GM12865 (cell line): ENCODE measurements around the gene MAEL.
A peak's percentile ranks its signal among the peaks of the same experiment; 100 is the strongest.

Experiments used
- DNase-seq: peaks from one replicate; pipeline ENCODE4 v3.0.0; 2010; ENCODE audit warnings: low read depth
- H3K4me3 ChIP-seq: 2 replicates; pipeline ENCODE4 v1.5.1; 2011; ENCODE audit warnings: mild to moderate bottlenecking, low read depth, low read length, control low read depth
- CTCF ChIP-seq: IDR thresholded peaks from 2 replicates; pipeline ENCODE4 v1.5.1; 2011; ENCODE audit warnings: low read length, control low read depth, low read depth, inconsistent platforms; ENCODE audit not compliant: insufficient read depth; ENCODE audit errors: missing control alignments

The MAEL gene

GRCh38 chr1:167060141-167061072 lies 71.3 kb downstream of the MAEL start:
- TF ChIP-seq CTCF, result peak; percentile 23
- H3K4me3 ChIP-seq, result no peak overlapping the region
- DNase-seq, result no peak

- no peak for TF ChIP-seq CTCF
- no peak for DNase-seq
- H3K4me3 ChIP-seq, result no peak overlapping the region
Observed at GRCh38 chr1:167061073-167061464, 72.0 kb downstream of the MAEL start.

GRCh38 chr1:167064621-167065020 lies 75.5 kb downstream of the MAEL start:
- no peak for DNase-seq
- no peak for TF ChIP-seq CTCF
- no peak overlapping the region for H3K4me3 ChIP-seq

- DNase-seq, result no peak
- no peak overlapping the region for H3K4me3 ChIP-seq
- no peak for TF ChIP-seq CTCF
Observed at GRCh38 chr1:167065471-167065870, 76.4 kb downstream of the MAEL start.

GRCh38 chr1:167066333-167067122 lies 77.4 kb downstream of the MAEL start:
- peak; percentile 97 for TF ChIP-seq CTCF
- DNase-seq, result peak; percentile 62
- H3K4me3 ChIP-seq, result no peak overlapping the region; the same call in 1 of the 2 replicates

- no peak overlapping the region for H3K4me3 ChIP-seq
- DNase-seq, result no peak
- TF ChIP-seq CTCF, result no peak
Observed at GRCh38 chr1:167067904-167068303, 78.8 kb downstream of the MAEL start.
